Activated T-cell treated with anti-CD3 and anti-CD28 coated beads, Interleukin-2, amount 50 U/mL, for 24 hours (primary cell): ENCODE data around the gene ARFGEF2.

Experiments used
- DNase-seq: peaks from one replicate; pipeline ENCODE4 v3.0.0-alpha.2; 2020
- H3K27ac Mint-ChIP-seq: 2 replicates; pipeline ENCODE4 v1.8.0; 2020; ENCODE audit warnings: mild to moderate bottlenecking, mixed read lengths
- H3K27me3 Mint-ChIP-seq: 2 replicates; pipeline ENCODE4 v1.8.0; 2020; ENCODE audit warnings: mixed read lengths
- H3K36me3 Mint-ChIP-seq: 2 replicates; pipeline ENCODE4 v1.8.0; 2020; ENCODE audit warnings: low read depth, mixed read lengths
- H3K4me1 Mint-ChIP-seq: 2 replicates; pipeline ENCODE4 v1.8.0; 2020; ENCODE audit warnings: low read depth, mixed read lengths
- H3K4me3 Mint-ChIP-seq: 2 replicates; pipeline ENCODE4 v1.8.0; 2020; ENCODE audit warnings: mild to moderate bottlenecking, moderate library complexity, mixed read lengths
- H3K9me3 Mint-ChIP-seq: 2 replicates; pipeline ENCODE4 v1.8.0; 2020; ENCODE audit warnings: mixed read lengths

The ARFGEF2 gene

DNA sequence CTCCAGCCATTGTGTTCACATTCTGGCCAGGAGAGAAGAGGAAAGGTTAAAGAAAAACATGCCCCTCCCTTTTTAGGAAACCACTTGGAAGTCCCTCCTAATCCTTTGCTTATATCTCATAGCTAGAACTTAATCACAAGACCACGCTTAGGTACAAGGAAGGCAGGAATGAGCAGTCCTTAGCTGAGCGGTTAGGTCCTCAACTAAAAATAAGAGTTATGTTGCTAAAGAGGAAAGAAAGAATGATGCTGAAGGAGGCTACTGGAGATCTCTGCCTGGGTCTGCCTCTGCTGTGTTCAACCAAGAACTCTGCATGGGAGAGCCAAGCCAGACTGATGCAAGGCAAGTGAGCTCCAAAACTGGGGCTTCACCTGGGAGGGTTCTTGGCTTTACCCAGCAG, 11.6 kb upstream of the ARFGEF2 start:
- Mint-ChIP-seq H3K27me3 (no peaks in the 10 kb centered on the region), H3K4me3 (no peak overlapping the region), H3K4me1 (peaks cover 20% of the 10 kb centered on the region), H3K9me3 (peaks cover 10% of the 10 kb centered on the region), H3K36me3 (no peaks in the 10 kb centered on the region), H3K27ac (no peak overlapping the region)
- no peak for DNase-seq

DNA sequence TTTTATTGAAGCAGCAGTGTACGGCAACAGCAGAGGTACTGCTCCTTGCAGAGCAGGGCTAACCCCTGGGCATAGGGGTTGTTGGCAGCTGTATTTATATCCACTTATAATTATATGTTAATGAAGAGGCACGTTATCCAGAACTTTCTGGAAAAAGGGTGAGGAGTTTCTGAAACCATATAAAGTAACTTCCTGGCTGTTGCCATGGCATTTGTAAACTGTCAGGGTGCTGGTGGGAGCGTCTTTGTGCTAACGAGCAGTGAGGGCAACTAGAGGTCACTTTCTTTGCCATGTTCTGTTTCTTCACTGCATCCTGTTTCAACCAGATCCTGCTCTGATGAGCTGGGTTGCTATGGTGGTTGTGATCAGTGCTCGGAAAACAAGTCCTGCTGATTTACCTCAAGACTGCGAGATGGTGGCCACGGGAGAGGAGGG, 11.1 kb upstream of the ARFGEF2 start:
- Mint-ChIP-seq H3K4me3 (no peak overlapping the region), H3K4me1 (peaks cover 15% of the 10 kb centered on the region), H3K36me3 (no peaks in the 10 kb centered on the region), H3K9me3 (peaks cover 10% of the 10 kb centered on the region), H3K27me3 (no peaks in the 10 kb centered on the region), H3K27ac (no peak overlapping the region)
- no peak for DNase-seq

DNA sequence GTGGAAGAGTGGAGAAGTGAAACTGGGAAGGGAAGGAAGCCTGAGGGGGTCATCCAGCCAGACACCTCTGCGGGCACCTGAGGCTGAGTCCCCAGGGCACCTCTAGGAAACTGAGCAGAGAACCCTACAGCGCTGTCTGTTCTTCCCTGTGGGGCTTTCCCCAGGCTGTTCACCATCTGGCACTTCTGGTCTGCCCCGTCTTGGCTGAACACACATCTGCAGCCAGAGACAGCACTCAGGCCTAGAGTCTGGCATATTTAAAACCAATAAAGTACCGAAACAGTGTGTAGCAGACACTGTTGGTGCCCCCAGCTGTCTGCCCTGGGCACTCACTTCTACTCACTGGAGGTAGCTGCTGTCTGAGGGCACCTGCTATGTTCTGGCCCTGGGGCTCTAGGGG, 9.4 kb upstream of the ARFGEF2 start:
- H3K9me3 Mint-ChIP-seq, result peaks cover 10% of the 10 kb centered on the region
- H3K27me3 Mint-ChIP-seq, result no peaks in the 10 kb centered on the region
- H3K27ac Mint-ChIP-seq, result no peak overlapping the region
- DNase-seq, result no peak
- H3K4me1 Mint-ChIP-seq, result peaks cover 15% of the 10 kb centered on the region
- H3K4me3 Mint-ChIP-seq, result no peak overlapping the region
- no peaks in the 10 kb centered on the region for H3K36me3 Mint-ChIP-seq

DNA sequence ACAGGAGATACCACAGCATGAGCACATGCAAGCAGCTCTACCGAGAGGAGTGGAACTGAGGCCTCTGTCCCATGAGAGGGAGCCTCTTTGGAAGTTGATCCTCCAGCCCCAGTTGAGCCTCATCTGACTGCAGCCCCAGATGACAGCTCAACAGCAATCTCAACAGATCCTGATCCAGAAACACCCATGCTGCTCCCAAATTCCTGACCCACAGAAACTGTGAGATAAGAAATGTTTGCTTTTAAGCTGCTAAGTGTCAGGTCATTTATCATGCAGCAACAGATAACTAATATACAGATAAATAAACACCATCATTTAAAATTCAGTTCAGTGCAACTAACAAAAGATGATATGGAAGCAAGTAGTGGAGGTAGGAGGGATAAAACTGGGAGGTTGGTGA, 4.8 kb upstream of the ARFGEF2 start:
- Mint-ChIP-seq H3K27ac (no peak overlapping the region), H3K9me3 (no peaks in the 10 kb centered on the region), H3K4me1 (peaks cover 10% of the 10 kb centered on the region), H3K27me3 (no peaks in the 10 kb centered on the region), H3K36me3 (peaks cover 3% of the 10 kb centered on the region), H3K4me3 (no peak overlapping the region)
- no peak for DNase-seq

DNA sequence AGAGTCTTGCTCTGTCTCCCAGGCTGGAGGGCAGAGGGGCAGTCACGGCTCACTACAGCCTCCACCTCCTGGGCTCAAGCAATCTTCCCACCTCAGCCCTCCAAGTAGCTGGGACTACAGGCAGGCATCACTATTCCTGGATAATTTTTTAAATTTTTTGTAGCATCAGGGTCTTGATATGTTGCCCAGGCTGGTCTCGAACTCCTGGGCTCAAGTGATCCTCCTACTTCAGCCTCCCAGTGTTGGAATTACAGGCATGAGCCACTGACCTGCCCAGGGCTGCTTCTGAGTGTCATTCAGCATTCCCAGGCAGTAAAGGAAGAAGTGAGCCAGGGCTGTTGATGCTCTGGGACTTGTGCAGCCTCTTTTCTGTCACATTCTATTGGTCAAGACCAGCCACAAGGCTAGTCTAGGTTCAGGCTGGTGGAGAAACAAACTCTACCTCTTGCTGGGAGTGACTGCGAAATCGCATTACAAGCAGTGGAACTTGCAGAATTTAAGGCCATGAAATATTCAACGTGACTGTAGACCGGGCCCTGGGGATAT, 2.1 kb upstream of the ARFGEF2 start:
- Mint-ChIP-seq H3K27me3 (no peaks in the 10 kb centered on the region), H3K9me3 (no peaks in the 10 kb centered on the region), H3K4me1 (peaks cover 34% of the 10 kb centered on the region), H3K36me3 (peaks cover 19% of the 10 kb centered on the region), H3K27ac (peak overlapping the region; percentile 2), H3K4me3 (no peak overlapping the region)
- no peak for DNase-seq

DNA sequence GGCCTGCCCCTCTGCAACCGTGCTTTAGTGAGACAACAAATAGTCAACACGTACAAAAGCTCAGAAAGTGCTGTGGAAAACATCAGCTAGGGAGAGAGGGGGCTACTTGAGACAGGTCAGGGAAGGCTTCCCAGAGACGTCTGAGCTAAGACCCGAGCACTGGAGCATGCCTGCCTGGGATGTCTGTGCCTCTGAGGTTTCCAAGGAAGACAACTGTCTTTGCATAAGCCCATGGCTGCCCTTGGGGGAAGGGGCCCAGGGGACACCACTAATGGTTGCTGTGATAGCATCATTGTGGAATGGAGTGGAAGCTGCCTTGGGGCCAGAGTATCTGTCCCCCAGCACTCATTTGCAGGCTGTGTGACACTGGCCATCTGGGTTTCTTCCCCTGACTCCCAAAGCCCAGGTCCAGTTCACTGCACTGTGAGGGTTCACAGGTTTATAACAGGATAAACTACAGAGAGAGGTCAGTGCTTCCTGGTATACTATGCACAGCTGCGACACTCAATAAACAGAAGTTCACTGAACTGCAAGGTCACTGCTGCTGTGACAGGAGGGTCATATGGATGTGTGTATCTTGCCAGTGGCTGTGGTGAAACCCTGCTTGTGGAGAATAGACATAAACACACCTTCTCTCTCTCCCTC, 1.5 kb upstream of the ARFGEF2 start:
- Mint-ChIP-seq H3K36me3 (peaks cover 19% of the 10 kb centered on the region), H3K27ac (peak overlapping the region; percentile 96), H3K27me3 (no peaks in the 10 kb centered on the region), H3K4me1 (peaks cover 39% of the 10 kb centered on the region), H3K4me3 (peak overlapping the region; percentile 86), H3K9me3 (no peaks in the 10 kb centered on the region)
- no peak for DNase-seq

DNA sequence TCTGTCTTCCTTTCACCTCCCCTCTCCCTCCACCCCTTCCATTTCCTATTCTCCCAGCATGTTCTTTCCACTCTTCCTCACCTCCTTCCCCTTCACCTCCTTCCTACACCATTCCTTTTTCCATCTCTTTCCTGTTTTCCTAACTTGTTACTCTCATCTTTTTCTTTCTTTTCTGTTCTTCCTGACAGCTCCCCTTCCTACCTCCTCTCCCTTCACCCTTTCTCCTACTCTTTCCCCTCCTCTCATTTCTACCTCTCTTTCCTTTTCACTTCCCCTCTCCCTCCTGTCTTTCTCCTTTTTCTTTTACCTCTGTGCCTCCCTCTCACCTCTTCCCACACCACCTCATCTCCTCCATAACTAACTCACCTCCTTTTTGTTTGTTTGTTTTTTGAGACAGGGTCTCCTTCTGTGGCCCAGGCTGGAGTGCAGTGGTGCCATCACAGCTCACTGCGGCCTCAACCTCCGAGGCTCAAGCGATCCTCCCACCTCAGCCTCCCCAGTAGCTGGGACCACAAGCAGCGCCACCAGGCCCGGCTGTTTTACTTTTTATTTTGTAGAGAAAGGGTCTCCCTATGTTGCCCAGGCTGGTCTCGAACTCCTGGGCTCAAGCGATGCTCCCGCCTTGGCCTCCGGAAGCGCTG, 864 bp upstream of the ARFGEF2 start:
- H3K4me1 Mint-ChIP-seq, result peaks cover 42% of the 10 kb centered on the region
- H3K9me3 Mint-ChIP-seq, result no peaks in the 10 kb centered on the region
- H3K27me3 Mint-ChIP-seq, result no peaks in the 10 kb centered on the region
- DNase-seq, result no peak
- peak overlapping the region; percentile 86 for H3K4me3 Mint-ChIP-seq
- peak overlapping the region; percentile 96 for H3K27ac Mint-ChIP-seq
- H3K36me3 Mint-ChIP-seq, result peaks cover 19% of the 10 kb centered on the region

DNA sequence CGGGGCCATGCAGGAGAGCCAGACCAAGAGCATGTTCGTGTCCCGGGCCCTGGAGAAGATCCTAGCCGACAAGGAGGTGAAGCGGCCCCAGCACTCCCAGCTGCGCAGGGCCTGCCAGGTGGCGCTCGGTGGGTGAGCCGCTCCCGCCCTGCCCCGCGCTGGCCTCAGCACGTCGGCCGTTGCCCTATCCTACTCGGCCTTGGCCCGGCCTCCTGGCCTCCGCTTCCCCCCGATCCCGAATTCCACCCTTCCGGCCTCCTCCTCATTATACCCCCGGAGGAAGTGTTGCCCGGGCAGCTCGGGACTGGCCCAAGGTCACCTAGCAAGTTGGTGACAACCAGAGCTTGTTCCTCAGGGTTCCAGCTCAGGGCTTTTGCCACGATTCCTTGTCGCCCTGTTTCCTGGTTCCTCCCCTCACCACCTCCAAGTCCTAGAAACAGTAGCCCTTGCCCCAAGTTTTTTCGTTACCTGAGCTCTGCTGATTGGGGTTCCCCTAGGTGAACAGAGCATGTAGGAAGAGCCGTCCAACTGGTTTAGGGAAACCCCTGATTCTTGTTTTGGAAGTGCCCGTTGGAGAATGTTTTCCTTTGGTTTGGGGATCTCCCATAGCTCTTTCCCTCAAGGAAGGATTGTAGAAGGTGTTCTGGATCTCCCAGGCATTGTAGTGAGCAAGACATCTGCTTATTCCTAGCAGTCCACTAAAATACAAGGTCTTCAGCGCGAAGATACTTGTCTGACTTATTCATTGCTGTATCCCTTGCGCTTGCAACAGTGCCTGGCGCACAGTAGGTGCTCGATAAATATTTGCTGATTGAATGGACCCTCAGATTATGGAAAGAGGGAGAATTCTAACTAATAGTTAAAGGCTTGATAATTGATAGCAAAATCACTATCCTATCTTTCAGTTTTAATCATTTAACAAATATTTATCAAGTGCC, 641 bp downstream of the ARFGEF2 start:
- Mint-ChIP-seq H3K36me3 (peaks cover 24% of the 10 kb centered on the region), H3K27me3 (no peaks in the 10 kb centered on the region), H3K4me1 (peaks cover 57% of the 10 kb centered on the region), H3K4me3 (peak overlapping the region; percentile 88), H3K27ac (peak overlapping the region; percentile 95), H3K9me3 (no peaks in the 10 kb centered on the region)
- DNase-seq, result no peak

DNA sequence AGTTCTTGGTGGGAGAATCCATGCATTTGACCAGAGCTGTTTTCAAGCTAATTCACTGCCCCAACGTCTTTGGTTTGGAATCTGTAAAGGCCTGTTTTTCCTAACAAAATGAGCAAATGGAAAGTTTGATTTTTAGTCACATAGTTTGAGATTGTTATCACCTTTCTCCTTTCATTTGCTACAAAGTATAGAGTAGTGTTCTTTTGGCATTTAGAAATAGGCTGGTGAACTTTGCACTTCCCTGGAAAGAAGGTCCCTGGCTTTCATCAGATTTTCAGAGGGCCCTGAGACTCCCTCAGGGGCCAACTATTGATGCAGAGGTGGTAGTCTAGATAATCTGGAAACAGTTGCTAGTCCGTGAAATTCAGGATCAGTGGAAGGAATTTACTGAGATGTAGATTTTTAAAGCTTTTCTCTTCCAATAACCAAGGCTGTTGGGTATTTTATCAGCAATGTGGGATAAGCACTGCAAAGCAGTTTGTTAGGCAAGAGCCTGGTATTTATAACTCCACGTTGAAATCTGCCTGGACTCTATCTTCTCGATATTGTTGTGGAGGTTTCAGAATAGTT, 1.7 kb downstream of the ARFGEF2 start:
- Mint-ChIP-seq H3K36me3 (peaks cover 26% of the 10 kb centered on the region), H3K4me3 (peak overlapping the region; percentile 88), H3K27ac (peak overlapping the region; percentile 95), H3K4me1 (peaks cover 61% of the 10 kb centered on the region), H3K27me3 (no peaks in the 10 kb centered on the region), H3K9me3 (no peaks in the 10 kb centered on the region)
- DNase-seq, result no peak

DNA sequence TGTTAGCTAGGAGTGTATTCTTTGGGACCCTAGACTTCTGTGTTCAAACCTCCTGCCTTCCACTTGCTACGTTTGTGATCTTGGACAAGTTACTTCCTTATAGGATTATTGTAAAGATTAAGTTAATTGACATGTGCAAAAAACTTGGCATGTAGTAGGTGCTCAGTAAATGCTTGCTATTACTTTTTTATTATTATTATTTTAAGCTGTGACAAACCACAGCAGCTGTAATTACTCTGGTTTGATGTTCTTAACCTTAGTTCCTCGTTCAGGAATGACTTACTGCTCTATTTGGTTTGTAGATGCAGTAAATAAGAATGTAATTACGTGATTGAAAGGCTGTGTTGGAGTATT, 3.2 kb downstream of the ARFGEF2 start:
- Mint-ChIP-seq H3K4me3 (no peak overlapping the region), H3K9me3 (no peaks in the 10 kb centered on the region), H3K4me1 (peaks cover 61% of the 10 kb centered on the region), H3K36me3 (peaks cover 26% of the 10 kb centered on the region), H3K27ac (no peak overlapping the region), H3K27me3 (no peaks in the 10 kb centered on the region)
- DNase-seq, result no peak

DNA sequence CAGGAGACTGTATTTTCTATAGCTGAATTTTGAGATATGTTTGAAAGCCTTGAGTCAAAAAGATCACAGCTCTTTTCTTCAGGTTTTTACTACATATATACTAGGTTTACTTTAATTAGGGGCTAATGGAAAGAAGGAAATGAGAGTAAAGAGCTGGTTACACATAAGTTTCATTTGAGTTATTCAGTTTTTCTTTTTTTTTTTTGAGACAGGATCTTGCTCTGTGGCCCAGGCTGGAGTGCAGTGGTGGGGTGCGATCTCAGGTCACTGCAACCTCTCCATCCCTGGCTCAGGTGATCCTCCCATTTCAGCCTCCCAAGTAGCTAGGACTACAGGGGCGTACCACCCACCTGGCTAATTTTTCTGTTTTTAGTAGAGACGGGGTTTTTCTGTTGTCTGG, 4.8 kb downstream of the ARFGEF2 start:
- Mint-ChIP-seq H3K4me3 (no peak overlapping the region), H3K4me1 (peaks cover 51% of the 10 kb centered on the region), H3K27me3 (no peaks in the 10 kb centered on the region), H3K36me3 (peaks cover 24% of the 10 kb centered on the region), H3K9me3 (no peaks in the 10 kb centered on the region), H3K27ac (peak overlapping the region; percentile 58)
- no peak for DNase-seq

DNA sequence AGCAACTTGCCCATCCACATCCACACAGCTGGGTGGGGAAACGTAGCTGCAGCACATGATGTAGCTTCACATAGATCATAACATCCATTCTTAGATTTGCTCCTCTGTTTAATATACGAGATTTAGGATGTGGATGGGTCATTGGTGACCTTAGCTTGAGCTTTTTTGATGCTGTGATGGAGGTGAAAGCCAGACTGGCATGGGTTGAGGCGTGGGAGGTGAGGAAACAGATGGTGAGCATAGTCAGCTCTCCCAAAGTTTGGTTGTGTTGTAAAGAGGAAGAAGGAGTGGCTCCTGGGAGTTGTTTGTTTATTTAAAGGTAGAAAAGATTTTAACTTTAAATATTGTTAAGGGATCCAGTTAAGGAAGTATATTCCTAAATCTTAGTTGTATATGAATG, 5.3 kb downstream of the ARFGEF2 start:
- no peaks in the 10 kb centered on the region for H3K9me3 Mint-ChIP-seq
- no peak for DNase-seq

DNA sequence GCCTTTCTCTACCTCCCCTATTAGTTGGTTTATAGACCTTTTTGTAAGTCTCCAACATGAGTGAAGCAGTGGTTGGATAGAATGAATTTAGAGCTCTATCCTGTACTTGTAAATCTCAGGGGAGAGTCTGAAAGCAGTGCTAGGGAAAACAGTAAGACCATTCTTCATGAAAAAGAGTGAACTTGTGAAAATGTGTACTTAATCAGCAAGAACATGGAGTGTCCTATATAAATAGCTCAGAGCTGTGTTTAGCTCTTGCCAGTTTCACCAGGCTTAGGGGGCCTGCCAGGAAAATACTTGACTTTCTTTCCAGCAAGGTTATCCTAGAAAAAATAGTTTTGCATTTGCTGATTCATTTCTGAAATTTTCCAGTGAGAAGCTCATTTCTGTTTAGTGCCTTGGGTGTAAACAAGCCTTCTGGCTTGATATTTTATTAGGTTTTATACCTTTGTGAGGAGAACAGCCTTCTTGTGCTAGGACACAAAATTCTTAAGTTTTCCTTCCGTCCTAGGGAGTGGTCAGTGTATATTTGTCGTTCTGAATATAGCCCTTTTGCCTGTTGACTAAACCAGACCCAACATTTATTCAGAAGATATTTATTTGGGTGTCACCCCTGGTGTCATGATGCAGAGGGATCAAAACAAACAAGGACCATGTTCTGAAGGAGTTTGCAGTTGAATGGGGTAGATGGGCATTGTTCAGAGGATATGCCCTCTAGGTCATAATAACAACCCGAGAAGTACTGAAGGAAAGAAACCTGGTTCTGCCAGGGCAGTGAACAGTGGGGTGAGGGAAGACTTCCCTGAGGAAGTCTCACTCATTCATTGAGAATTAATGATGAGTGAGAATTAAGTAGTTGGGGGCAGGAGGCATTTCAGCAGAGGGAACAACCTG, 7.6 kb downstream of the ARFGEF2 start:
- Mint-ChIP-seq H3K27me3 (no peaks in the 10 kb centered on the region), H3K4me3 (no peak overlapping the region), H3K4me1 (peaks cover 35% of the 10 kb centered on the region), H3K27ac (no peak overlapping the region), H3K36me3 (peaks cover 8% of the 10 kb centered on the region), H3K9me3 (no peaks in the 10 kb centered on the region)
- DNase-seq, result no peak

More for the DNA sequence above, 5.3 kb downstream of the ARFGEF2 start:
- Mint-ChIP-seq H3K4me3 (no peak overlapping the region), H3K36me3 (peaks cover 24% of the 10 kb centered on the region), H3K27ac (peak overlapping the region; percentile 51), H3K4me1 (peaks cover 50% of the 10 kb centered on the region), H3K27me3 (no peaks in the 10 kb centered on the region)
